ENCODE measurements around the gene NXNL1. TPM values are rescaled to one million over a fixed set of nuclear protein-coding genes. Genes with fewer than 3 reads are reported as not detected.

NXNL1 gene
- total RNA-seq, 1 donor from 2014 or later = not detected

- H3K4me3 ChIP-seq (ENCODE audit: low read depth, low read length) = no peak overlapping the region
- DNase-seq (ENCODE audit: low read depth) = no peak
- TF ChIP-seq CTCF (conservative IDR thresholded peaks at IDR 0.05; ENCODE audit: low read depth, low read length) = peak; percentile 49
Observed at GRCh38 chr19:17424743-17425365, 35.9 kb downstream of the NXNL1 start.

DNA sequence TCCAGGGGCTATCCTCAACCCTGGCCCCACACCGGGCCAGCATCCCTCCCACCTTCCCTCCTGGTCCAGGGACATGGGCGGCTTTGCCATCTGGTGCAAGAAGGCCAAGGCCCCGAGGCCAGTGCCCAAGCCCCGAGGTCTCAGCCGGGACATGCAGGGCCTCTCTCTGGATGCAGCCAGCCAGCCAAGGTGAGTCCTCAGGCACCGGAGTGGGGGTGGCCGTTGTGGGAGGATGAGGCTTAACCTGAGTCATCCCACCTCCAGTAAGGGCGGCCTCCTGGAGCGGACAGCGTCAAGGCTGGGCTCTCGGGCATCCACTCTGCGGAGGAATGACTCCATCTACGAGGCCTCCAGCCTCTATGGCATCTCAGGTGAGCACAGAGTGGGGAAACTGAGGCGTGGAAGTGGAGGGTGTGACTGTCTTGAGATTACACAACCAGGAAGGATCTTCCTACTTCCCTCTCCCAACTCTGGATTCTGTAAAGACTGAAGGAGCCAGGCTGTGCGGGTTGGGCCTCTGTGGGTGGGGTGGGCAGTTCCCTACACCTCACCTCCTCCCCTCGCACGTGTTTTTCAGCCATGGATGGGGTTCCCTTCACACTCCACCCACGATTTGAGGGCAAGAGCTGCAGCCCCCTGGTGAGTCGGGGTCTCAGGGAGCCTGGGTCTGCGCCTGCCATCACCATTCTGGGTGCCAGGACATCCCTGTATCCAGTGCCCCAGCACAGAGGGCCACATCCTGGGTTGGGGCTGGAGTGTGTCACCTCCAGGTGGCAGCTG is 37.1 kb downstream of the NXNL1 start:
- no peak for DNase-seq (ENCODE audit: low read depth)
- no peak for TF ChIP-seq CTCF (conservative IDR thresholded peaks at IDR 0.05; ENCODE audit: low read depth, low read length)
- H3K4me3 ChIP-seq (ENCODE audit: low read depth, low read length) = no peak overlapping the region

DNA sequence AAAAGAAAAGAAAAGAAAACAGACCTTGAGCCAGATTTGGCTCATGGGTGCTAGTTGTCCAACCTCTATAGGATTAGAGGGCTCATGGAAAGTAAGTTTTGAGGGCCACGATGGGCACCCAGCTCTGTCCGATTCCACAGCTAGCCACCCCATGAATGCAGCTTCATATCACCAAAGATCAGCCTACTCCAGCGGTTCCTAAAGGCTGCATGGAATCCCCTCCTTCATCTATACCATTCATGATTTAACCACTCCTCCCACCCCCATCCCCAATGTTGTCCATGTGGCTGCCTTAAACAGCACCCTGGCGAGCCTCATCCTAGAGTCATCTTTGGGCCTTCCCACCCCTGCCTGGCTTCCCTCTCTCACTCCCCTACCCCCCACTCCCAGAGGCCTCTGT is 38.8 kb downstream of the NXNL1 start:
- DNase-seq (ENCODE audit: low read depth) = no peak
- TF ChIP-seq CTCF (conservative IDR thresholded peaks at IDR 0.05; ENCODE audit: low read depth, low read length) = no peak
- H3K4me3 ChIP-seq (ENCODE audit: low read depth, low read length) = no peak overlapping the region

- no peak for DNase-seq (ENCODE audit: low read depth)
- TF ChIP-seq CTCF (conservative IDR thresholded peaks at IDR 0.05; ENCODE audit: low read depth, low read length) = peak; percentile 14
Observed at GRCh38 chr19:17420475-17420924, 40.2 kb downstream of the NXNL1 start.

DNA sequence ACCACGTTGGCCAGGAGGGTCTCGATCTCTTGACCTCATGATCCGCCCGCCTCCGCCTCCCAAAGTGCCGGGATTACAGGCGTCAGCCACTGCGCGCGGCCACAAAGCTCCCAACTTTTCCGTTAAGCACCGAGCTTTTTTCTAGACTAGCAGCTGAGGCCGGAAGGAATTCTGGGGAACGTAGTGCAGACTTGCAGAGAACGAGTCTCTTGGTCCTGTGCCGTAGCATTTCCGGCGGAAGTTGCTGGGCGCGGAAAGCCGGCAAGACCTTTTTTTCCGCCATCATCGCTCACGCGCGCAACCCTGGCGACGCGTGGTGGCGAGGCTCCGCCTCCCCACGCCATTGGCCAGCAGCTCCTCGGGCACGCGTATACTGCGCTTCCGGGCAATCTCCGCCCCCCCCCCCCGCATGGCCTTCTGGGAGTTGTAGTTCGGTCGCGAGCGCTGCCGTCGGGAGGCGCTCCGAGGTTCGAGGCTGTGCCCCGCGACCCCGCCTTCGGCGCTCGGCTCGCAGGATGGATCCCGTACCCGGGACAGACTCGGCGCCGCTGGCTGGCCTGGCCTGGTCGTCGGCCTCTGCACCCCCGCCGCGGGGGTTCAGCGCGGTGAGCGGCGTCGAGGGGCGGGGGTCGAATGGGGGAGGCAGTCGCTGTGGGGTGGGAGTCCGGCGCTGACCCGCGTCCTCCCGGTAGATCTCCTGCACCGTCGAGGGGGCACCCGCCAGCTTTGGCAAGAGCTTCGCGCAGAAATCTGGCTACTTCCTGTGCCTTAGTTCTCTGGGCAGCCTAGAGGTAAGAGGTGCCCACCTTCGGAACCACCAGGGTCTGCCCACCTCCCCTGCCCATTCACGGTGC is 40.9 kb downstream of the NXNL1 start, which contains the start of gene MVB12A:
TSS of gene MVB12A (plus strand) at position 427 of the 854 bp plus-strand sequence. CDS start at position 516, 89 bp downstream.
- no peak for TF ChIP-seq CTCF (conservative IDR thresholded peaks at IDR 0.05; ENCODE audit: low read depth, low read length)
- H3K4me3 ChIP-seq (ENCODE audit: low read depth, low read length) = peak within 1 kb of the TSS; percentile 94
- DNase-seq (ENCODE audit: low read depth) = peak; percentile 89

More at GRCh38 chr19:17420475-17420924, 40.2 kb downstream of the NXNL1 start:
- peak overlapping the region; percentile 94 for H3K4me3 ChIP-seq (ENCODE audit: low read depth, low read length)

DNA sequence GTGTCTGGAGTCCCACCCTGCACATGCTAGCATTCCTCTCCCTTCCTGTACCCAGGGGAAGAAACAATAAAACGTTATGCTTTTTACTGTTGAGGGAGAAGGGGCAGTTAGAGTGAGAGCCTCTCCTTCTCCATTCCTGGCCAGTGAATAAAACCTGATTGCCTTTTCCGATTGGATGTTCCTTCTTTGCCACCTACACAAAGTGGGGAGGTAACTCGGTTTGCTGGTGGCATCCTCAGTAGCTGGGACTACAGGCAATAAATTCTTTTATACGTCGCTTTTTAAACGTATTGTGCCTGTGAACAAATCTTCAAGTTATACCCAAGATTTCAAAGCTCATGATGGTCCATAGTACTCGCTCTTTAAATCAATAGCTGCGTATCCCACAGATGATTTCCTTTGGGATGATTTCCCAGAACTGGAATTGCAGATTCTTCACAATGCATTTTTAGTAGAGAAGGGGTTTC is 41.5 kb downstream of the NXNL1 start:
- DNase-seq (ENCODE audit: low read depth) = no peak
- H3K4me3 ChIP-seq (ENCODE audit: low read depth, low read length) = peak overlapping the region; percentile 94
- no peak for TF ChIP-seq CTCF (conservative IDR thresholded peaks at IDR 0.05; ENCODE audit: low read depth, low read length)

Data from epithelial cell of proximal tubule (primary cell).